Anterior cingulate cortex (tissue), 58 donors: Measurements from ENCODE around the gene C4orf17.

Source experiments
- DNase-seq, 58 donors: peaks; one replicate each; lab custom pipeline; 2025; lab: John Stamatoyannopoulos, UW

C4orf17 gene

DNA sequence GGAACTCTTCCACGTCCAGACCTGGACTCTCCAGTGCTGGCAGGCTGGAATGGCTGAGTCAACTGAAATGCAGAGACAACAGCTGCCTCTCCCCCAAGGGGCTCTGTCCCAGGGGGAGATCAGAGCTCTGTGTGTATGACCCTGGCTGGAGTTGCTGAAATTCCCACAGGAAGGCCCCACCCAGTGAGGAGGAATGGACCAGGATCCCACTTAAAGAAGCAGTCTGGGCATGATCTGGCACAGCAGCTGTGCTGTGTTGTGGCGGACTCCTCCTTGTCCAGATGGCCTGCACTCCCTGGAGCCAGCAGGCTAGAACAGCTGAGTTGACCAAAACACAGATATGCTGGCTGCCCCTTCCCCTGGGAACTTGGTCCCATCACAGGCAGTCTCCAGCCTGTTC, 25.4 kb downstream of the C4orf17 start:
- DNase-seq: no peak

DNA sequence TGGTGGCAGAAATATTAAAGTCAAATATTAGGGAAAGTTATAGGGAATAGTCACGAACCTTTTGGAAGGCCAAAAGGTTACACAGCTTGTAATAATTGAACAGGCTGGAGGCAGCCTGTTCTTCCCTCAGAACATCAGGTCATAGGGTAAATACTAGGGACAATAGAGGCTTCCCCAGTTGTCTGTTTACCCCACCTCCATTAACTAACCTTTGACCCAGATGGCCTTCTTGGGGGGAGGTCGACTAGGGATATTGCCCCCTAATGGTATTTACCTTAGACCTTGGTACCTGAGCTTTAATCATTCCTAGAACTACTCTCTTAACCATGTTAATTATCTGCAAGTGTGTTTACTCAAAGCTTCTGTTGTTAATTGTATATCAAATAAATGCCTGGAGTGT, 26.0 kb downstream of the C4orf17 start:
- no peak for DNase-seq

DNA sequence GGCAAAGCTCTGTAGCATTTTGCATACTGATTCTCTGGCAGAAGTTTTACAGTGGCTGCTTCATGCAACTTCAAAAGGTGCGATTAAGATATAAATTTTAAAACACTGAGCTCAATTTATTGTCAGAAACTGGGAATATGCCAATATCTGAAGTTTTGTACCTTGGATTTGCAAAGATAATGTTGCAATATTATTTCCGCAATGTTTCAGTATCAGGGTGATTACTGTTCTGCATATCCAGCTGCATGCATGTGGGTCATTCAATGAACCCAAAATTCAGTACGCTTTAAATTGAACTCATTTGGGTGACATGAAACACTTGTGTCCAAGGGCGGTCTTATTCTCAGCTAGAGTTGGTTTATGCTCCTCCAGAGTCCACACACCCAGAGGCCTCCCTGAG, 26.9 kb downstream of the C4orf17 start:
- DNase-seq: no peak

DNA sequence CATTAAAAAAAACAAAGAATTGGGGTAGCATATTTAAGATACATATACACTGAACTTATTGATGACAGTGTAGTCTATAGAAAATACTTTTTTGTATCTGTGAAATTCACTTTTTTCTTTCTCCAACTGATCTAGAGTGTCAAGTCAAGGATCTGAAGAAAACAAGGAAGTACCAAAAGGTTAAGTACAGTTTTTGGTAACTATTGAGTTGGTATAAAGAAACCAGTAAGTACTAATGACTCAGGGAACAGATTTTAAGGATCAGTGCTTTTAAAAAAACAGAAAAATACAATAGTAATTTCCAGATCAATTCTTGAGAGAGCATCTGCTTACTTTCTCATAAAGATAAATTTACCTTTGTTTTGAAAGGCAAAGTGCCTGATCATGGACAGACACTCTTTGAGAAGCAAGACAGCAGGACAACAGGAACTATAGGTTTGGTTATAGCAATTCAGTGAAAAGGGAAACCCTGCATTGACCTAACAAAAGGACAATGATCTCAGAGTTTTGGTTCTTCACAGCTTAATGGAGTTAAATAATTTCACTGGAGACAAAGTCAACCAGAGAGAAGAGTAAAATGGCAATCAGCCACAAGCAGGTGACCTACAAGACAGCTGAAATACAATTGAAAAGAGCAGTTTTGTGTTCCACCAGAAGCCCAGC, 29.6 kb downstream of the C4orf17 start:
- DNase-seq: no peak

DNA sequence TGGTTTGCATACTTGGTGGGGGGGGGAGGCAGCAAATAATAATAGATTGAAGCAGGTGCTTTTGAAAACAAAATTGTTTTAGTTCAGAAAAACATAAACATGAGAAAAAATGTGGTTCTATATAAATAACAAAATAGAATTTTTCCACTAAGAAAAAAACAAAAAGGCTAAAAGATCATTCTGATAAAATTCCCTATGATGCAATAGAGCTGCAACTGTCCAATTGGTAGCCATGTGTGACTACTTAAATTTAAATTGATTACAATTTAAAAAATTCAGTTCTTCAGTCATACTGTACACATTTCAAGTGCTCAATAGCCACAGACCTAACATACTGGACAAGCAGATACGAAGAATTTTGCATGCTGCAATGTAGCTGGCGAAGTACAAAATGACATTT, 42.1 kb downstream of the C4orf17 start:
- DNase-seq: no peak

DNA sequence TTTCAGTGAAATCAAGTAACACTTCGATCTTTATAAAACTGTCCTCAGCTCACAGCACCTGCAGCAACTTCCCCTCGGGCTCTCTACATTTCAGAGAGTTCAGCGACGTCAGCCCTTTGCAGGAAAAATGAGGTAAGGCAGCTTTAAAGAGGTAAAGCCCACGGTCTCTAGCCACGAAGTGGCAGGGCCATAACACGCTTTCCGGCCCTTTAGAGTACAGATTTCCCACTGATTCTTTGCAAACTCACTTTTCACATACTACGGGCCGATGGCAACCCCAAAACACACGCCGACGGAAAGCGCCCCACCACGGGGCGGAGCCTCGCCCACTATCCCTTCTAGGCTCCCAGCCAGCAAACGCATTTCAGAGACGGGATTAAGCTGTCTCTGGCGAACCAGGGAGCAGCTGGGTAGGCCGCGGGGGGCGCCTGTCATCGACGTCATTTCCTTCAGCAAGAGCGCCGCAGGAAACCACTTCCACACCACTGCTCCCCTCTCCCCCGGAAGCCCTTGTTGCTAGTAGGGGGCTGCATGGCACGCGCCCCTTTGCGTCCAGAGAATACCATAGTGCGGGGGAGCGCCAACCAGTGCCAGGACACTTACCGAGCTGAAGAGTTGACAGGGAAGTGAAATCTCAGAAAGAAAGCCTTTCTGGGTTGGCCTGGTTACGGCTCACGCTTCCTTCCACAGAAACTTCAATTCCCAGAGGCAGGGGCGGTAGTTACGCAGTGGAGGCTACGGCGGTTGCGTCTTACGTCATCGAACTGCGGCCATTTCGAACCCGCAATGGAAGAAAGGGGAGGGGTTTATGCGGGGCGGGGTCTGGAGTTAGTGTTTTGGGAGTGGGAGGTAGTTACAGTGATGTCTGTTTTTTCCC, 52.7 kb downstream of the C4orf17 start, which contains the start of gene TRMT10A:
TSS of gene TRMT10A (minus strand) at position 730 of the 877 bp plus-strand sequence. CDS start 4,701 bp downstream, outside the sequence.
- peak; percentile 86 to 100 (median 97) for DNase-seq

DNA sequence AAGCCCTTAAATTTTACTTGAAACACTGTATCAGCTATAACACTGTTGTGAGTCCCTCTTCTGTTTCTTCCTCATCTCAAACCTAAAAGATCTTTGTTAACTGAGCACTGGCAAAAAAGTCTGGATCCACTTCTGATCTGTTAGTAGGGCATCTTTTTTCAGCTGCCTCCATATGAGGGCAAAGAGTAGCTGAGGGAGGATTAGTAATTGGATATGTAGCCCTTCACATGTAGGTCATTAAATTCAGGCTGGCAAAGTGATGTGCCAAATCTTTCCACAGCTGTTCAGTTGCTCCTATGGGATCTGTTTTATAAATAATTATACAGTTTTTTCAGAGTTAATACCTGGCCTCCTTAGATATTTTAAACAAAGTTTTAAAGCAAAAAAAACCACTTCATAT, 54.1 kb downstream of the C4orf17 start:
- no peak for DNase-seq

DNA sequence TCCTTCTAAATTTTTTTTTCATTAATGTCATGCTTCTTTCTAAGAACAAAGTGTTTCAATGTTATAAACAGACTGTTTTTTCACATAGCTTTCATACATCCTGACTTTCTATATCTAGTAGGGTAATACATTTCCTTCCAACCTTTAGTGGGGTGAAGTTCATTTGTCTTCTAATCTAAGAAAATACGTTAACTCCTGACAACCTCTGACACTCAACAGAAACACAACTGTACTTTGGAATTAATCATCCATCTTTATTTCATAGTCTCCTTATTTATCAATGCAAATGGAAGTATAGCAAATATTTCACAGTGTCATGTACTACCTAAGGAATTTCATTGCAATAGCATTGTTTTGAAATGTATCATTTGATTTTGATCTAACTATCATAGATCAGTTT, 61.1 kb downstream of the C4orf17 start:
- DNase-seq: no peak

DNA sequence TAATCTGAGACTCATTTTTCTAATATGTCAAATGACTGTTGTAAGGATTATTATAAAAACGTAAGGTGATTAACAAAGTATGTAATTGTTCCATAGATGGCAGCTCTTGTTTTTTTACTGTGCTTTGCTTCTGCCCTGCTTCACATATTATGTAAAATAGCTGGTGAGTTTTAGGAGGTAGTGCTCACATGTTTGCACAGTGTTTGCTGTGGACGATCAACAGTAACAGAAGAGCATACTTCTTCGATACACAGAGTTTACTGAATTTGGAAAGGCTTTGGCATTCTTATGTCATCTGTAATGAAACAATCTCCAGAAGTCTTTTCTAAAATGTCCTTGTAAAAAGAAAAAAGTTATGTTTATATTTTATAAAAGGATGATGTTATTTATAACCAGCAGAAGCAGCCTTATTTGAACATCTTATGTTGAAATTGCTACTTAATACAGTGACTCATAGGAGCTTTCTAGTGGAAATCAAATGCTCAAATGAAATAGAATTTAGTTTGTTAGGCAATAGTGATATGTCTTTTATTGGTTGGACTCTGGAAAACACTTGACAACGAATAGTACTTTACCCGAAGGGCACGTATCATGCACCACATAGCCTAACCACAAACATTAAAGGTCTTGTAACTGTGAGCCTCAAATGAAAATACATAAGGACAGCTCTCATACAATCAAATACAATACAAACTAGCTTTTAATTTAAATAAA, 61.9 kb downstream of the C4orf17 start:
- no peak for DNase-seq

DNA sequence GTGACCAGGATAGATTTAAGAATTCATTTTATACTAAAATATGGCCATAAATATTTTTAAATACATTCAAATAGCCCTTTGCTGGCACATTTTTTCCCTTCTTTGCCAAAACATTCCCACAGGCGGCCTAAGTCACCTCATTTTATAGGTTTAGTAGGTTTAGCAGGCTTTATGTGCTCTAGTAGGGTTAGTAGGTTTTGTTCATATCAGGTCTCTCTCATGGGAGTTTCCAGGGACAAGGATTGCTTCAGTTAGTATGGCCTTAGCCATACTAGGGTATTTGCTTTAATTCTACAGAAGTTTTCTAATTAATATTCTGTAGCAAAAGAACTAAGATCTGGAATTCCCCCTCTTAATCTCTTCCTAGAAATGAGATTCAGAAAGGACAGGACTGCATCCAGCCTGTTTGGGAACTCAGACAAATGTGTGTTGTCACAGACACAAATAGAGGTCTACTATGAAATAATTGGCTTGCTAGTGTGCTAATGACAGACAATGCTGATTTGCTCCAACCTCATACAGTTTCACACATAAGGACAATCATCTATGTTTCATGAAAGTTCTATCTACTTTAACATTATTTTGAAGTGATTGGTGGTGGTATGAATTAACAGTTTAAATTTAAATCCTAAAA, 63.0 kb downstream of the C4orf17 start:
- DNase-seq: no peak

DNA sequence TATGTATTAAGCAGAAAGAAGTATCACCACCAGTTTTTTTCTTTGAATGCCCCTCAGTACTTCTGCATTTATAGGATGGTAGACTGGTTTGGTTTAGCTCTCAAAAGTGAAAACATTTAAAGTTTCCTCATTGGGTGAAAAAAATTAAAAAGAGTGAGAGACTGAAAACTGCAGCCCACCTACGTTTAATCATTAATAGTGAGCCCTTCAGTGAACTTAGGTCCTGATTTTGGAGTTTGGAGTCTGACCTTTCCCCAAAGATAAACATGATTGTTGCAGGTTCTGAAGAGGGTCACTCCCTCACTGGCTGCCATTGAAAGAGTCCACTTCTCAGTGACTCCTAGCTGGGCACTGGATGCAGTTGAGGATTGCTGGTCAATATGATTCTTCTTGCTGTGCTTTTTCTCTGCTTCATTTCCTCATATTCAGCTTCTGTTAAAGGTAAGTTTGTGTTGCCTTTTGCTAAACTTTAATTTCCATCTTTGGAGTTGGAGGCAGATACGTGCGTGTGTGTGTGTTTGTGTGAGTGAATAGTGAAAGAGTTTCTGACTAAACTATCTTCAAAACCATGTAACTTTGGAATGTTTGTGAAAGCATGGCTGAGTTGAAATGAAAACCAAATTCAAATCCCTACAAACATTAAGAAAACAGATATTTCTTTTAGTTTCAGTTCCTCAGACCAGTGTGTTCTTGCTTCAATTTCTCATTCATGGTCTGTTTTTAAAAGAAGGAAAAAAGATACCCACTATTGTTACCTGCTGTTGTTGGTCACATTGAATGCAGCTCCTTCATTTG, 63.9 kb downstream of the C4orf17 start, which contains the start of gene MTTP:
TSS of gene MTTP (plus strand) at position 295 of the 795 bp plus-strand sequence. CDS start at position 381, 86 bp downstream.
- DNase-seq: no peak

DNA sequence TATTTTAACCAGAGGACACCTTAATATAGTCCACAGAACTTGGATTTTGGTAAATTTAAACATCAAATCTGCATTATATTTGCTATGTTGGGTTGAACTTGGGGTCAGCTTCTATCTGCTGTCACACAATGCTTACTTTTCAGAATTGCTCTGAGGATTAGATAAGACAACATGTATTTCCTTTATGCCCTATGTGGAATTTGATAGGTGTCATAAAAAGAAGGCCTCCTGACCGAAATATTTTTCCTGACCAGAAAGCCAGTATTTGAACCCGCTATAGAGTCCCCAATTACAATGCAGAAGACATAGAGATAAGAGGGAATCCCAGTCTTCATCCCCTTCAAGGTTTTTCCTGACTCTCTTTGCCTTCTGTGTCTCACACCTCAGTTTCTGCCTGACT, 67.9 kb downstream of the C4orf17 start:
- DNase-seq: no peak

DNA sequence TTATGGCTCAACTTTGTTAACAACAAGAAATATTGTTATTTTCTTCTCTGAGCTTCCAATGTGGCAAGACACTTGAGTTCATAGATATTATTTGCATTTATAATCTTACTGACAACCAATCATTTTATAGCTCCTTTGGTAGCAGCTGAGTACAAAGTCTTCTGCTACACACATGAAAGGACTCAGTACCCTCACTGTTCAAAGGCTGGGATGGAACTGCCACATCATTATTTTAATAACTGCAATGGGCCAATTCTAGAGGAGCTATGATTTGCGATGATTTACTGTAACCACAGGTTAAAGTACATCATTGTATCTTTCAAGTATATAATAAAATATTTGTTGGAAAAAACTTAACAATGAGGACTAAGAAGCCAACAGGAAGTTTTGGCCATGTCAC, 74.7 kb downstream of the C4orf17 start:
- DNase-seq: no peak

DNA sequence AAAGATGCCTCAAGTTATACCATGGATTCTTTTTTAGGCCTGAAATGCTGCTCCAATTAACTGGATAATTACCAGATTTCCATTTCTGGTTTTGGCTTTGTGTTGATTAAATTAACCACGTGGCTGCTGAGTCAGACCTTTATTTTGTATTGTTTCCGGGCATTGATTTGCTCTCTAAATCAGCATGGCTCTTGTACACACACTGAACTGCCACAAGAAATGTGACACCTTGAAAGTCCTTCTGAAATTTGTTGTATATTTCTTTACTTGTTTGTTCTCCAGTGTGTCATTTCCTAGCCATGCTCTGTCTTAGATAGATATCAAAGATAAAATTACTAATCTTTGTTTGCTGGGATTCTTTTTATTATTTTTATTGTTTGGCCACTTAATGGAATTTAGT, 75.5 kb downstream of the C4orf17 start:
- no peak for DNase-seq

DNA sequence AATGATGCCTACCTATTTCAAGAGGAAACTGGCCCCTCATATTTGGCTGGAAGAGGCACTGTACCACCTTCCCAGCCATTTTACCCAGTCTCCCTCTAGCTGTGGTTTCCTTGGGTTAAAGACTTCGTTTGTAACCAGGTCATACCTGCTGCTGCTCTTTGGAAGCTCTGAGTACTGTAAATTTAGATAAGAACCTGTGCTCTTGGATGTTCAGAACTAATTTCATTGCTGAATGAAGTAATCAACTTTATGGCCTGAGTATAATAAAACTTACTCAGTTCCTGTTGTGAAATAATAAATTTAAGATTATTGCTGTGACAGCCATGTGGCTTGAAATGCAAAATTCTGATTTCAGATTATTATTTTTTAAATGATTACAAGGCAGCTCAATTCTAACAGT, 76.0 kb downstream of the C4orf17 start:
- DNase-seq: no peak

DNA sequence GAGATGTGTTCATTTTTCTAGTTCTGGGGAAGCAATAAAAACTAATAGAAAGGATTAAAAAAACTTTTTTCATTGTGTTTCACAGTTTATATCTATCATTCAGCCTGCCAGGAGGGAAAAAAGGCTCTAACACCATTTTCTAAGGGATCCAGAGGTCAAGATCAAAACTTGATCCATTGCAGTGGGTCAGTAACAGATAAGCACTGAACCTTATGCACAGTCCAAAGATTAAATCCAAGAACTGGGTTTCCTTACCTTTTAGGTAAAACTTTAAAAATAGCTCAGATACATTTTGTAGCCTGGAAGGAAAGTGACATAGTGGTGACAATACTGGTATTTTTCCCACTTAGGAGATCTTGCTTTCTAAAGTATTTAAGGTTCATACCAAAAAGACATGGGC, 76.5 kb downstream of the C4orf17 start:
- DNase-seq: no peak

DNA sequence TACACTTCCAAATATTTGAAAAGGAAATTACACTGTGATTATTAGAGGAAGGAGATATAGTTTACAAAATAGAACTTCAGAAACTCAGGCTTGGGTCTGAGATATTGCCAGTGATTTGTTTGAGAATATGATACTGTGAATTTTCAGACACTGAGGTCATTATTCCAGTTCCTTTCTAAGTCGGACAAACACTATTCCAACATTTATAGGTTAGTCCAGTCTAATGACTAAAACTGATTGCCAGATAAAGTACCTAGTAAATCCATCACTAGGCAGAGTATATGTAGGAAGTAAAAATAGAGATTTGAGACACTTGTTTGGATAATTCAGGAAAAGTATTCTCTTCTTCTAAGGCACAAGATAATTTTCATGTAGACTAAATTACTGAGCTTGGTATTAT, 77.0 kb downstream of the C4orf17 start:
- no peak for DNase-seq

DNA sequence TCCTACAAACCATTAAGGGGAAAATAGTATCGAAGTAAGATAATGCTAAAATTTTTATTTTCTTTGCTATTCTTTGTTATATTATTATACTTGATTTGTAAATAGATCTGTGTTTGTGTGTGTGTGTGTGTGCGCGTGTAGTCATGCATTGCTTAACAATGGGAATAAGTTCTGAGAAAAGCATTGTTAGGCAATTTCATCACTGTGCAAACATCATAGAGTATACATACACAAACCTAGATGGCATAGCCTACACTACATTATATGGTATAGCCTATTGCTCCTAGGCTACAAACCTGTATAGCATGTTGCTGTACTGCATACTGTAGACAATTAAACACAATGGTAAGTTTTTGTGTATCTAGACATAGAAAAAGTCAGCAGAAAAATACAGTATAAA, 80.9 kb downstream of the C4orf17 start:
- DNase-seq: no peak
